Measurements from ENCODE around the gene AP1S3.

DNA sequence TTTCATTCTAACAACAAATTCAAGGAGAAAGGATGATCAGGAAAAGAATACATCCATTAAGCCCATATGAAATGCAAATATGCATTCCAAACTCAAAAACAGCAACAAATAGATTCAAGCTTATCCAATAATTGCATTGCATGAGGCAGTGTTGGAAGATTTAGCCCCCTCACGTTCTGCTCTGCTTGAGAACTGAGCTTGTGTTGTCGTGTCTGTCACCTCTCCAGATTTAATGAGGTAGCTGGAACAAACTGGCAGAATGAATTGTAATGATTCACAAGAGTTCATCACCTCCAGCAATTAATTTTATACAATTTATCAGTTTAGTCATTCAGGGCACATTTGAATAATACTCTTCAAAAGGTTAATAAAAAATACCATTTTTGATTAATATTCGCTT is 54.8 kb downstream of the AP1S3 start:
- TF ChIP-seq, protein P1, sequence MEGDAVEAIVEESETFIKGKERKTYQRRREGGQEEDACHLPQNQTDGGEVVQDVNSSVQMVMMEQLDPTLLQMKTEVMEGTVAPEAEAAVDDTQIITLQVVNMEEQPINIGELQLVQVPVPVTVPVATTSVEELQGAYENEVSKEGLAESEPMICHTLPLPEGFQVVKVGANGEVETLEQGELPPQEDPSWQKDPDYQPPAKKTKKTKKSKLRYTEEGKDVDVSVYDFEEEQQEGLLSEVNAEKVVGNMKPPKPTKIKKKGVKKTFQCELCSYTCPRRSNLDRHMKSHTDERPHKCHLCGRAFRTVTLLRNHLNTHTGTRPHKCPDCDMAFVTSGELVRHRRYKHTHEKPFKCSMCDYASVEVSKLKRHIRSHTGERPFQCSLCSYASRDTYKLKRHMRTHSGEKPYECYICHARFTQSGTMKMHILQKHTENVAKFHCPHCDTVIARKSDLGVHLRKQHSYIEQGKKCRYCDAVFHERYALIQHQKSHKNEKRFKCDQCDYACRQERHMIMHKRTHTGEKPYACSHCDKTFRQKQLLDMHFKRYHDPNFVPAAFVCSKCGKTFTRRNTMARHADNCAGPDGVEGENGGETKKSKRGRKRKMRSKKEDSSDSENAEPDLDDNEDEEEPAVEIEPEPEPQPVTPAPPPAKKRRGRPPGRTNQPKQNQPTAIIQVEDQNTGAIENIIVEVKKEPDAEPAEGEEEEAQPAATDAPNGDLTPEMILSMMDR (conservative IDR thresholded peaks at IDR 0.05; ENCODE audit: low read depth, low read length) = no peak
- no peak for TF ChIP-seq EZH2phosphoT487 (IDR thresholded peaks at IDR 0.05; ENCODE audit: borderline replicate concordance, low read length)

Data from PC-3 (cell line).